KMS-11 (cell line): ENCODE results near the gene CUL4A.

Experiments used
- H2AFZ ChIP-seq: fragments of 200-600 bp; sonication (generic); 2 replicates; pipeline ENCODE4 v1.6.1; 2016; ENCODE audit warnings: antibody characterized with exemption, mixed run types, low read depth
- H3K27ac ChIP-seq: fragments of 200-600 bp; sonication (generic); 2 replicates; pipeline ENCODE4 v1.6.1; 2016; ENCODE audit warnings: mild to moderate bottlenecking, mixed run types
- H3K27me3 ChIP-seq: fragments of 200-600 bp; sonication (generic); 2 replicates; pipeline ENCODE4 v1.6.1; 2017; ENCODE audit warnings: mild to moderate bottlenecking, low read depth, mixed run types, moderate library complexity; ENCODE audit not compliant: insufficient read depth
- H3K36me3 ChIP-seq: fragments of 200-600 bp; sonication (generic); 2 replicates; pipeline ENCODE4 v1.6.1; 2017; ENCODE audit warnings: mild to moderate bottlenecking, mixed run types; ENCODE audit not compliant: insufficient read depth
- H3K4me1 ChIP-seq: fragments of 200-600 bp; sonication (generic); 2 replicates; pipeline ENCODE4 v1.6.1; 2016; ENCODE audit warnings: mild to moderate bottlenecking, low read depth, mixed run types; ENCODE audit not compliant: poor library complexity, severe bottlenecking
- H3K4me2 ChIP-seq: fragments of 200-600 bp; sonication (generic); 2 replicates; pipeline ENCODE4 v1.7.0; 2016; ENCODE audit warnings: mild to moderate bottlenecking, mixed run types
- H3K4me3 ChIP-seq: fragments of 200-600 bp; sonication (generic); IDR thresholded peaks from 2 replicates; pipeline ENCODE4 v1.6.1; 2017; ENCODE audit warnings: low read depth, low read length, mixed read lengths; ENCODE audit not compliant: insufficient read depth
- H3K79me2 ChIP-seq: fragments of 200-600 bp; sonication (generic); 2 replicates; pipeline ENCODE4 v1.6.1; 2016; ENCODE audit warnings: low read depth, mixed run types; ENCODE audit not compliant: insufficient read depth
- H3K9ac ChIP-seq: fragments of 200-600 bp; sonication (generic); 2 replicates; pipeline ENCODE4 v1.6.1; 2016; ENCODE audit warnings: mild to moderate bottlenecking, mixed run types
- H4K20me1 ChIP-seq: fragments of 200-600 bp; sonication (generic); 2 replicates; pipeline ENCODE4 v1.6.1; 2016; ENCODE audit warnings: mild to moderate bottlenecking, mixed run types; ENCODE audit not compliant: insufficient read depth
- CTCF ChIP-seq: fragments of 200-600 bp; sonication (generic); conservative IDR thresholded peaks from 2 replicates; pipeline ENCODE4 v1.6.1; 2017; ENCODE audit warnings: low read depth, mild to moderate bottlenecking, antibody characterized with exemption, low read length, moderate library complexity, mixed read lengths

CUL4A gene

DNA sequence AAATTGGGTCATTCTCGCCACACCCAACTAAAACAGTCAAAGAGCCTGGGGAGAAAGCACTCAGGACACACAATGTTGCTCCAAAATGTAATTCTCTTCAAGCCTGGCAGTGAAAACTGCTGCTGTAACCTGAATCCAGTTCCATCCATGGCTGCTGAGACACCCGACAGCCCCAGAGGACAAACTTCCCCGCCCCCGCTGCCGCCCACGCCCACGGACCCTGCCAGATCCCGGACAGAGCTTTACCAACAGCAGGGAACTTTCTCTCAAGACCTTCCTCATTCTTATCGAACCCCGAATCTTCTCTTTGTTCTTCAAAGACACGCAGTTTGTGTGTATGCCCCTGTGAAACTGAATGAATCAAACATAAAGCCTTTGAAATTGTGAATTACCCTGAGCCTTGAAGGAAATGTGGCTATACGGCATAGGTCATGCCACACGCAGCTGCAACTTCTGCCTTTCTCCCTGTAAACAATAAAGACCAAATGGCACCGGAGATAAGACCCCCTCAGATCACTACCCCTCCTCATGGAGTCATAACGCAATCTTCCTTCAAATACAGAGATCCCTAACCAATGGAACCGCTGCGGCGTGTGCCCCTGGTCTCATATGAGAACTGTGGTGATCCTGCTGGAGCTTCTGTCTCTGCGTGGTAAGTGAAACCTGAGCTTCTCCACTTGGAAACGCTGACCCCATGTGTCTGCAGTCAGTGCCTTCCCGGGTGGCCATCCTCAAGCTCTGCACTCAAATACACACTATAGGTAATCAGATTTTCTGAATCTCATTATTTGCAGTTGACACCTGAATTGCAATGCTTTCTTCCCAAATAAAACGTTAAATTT, 82.8 kb downstream of the CUL4A start:
- H3K27me3 ChIP-seq: peaks cover 3% of the 10 kb centered on the region; the same call in 1 of the 2 replicates
- no peaks in the 10 kb centered on the region for H3K4me1 ChIP-seq
- no peak overlapping the region for H2AFZ ChIP-seq
- H3K79me2 ChIP-seq: no peaks in the 10 kb centered on the region
- H3K4me3 ChIP-seq: no peak overlapping the region
- H3K4me2 ChIP-seq: no peak overlapping the region
- TF ChIP-seq CTCF: no peak
- H3K36me3 ChIP-seq: no peaks in the 10 kb centered on the region
- no peak overlapping the region for H3K9ac ChIP-seq
- H4K20me1 ChIP-seq: no peaks in the 10 kb centered on the region
- H3K27ac ChIP-seq: no peak overlapping the region

DNA sequence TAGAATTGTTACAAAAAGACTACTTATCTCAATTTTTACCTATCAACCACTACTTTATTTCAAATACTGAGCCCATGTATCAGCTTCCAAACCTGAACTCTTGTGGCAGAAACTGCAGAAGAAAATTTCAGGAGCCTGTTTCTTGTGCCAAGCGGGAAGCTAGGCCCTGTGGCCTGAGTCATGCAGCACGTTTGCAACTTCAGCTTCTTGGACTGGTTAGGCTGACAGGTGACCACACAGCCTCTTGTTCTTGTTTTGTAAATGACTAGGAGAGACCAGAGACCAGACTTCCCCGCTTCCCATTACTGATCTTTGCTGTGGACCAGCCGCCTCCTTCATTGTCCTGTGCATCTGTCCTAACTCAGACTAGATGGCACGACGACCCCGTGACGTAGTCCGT, 84.3 kb downstream of the CUL4A start:
- H3K4me1 ChIP-seq: no peaks in the 10 kb centered on the region
- H2AFZ ChIP-seq: no peak overlapping the region
- no peaks in the 10 kb centered on the region for H4K20me1 ChIP-seq
- peaks cover 12% of the 10 kb centered on the region for H3K79me2 ChIP-seq
- H3K27ac ChIP-seq: no peak overlapping the region
- TF ChIP-seq CTCF: no peak
- H3K9ac ChIP-seq: no peak overlapping the region
- H3K27me3 ChIP-seq: peaks cover 3% of the 10 kb centered on the region; the same call in 1 of the 2 replicates
- no peaks in the 10 kb centered on the region for H3K36me3 ChIP-seq
- H3K4me2 ChIP-seq: no peak overlapping the region
- H3K4me3 ChIP-seq: no peak overlapping the region

DNA sequence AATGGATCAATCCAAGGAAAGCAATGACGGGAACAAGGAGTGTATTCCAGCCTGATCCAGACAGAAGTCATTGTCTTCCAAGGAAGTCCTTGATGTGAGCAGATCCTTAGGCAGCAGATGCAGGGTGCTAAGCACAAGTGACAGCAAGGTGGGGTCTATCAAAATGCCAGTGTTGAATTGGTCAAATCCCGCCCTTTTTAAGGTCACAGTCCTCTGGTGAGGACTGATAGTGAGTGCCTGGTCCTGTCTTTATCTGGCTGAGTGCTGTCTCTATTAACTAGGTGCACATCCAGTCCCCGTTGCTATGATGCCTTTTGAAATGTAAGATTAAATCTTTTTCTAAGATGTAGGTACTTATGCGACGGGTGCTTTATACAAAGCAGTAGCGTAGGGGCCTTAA, 86.4 kb downstream of the CUL4A start:
- Histone ChIP-seq H2AFZ (no peak overlapping the region), H3K9ac (no peak overlapping the region), H3K4me1 (no peaks in the 10 kb centered on the region), H3K27ac (no peak overlapping the region), H3K27me3 (peaks cover 2% of the 10 kb centered on the region; the same call in 1 of the 2 replicates), H3K79me2 (peaks cover 28% of the 10 kb centered on the region), H4K20me1 (no peaks in the 10 kb centered on the region), H3K36me3 (no peaks in the 10 kb centered on the region), H3K4me3 (no peak overlapping the region), H3K4me2 (no peak overlapping the region)
- TF ChIP-seq CTCF: no peak

DNA sequence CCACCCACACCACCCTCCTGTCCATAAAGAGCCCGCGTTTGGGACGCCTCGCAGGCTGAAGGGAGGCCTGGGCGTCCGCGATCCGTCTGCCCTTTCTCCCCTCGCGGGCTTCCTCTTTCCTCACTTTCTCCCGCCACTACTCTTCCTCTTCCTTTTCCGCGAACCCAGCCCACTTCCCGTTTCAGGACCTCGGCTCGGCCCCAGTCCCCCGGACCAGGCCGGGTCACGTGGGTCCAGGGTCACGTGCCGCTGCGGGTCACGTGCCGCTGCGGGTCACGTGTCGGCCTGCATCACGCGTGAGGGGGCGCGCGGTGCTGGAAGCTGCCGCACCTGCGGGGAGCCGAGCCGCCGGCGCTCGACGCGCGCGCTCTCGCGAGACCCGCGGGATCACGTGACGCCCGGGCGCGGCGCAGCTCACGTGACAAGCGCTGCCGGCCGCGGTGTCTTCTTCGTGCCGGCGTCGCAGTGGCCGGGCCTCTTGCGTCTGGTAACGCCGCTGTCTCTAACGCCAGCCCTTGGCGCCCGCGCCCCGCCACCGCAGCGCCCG, 87.5 kb downstream of the CUL4A start, which contains the start of gene LAMP1:
Gene LAMP1, plus strand, starts transcription at position 417 of the 547 bp plus-strand sequence. CDS start 196 bp downstream, outside the sequence.
- no peaks in the 10 kb centered on the region for H3K36me3 ChIP-seq
- H3K27me3 ChIP-seq: no peaks in the 10 kb centered on the region; the same call in 1 of the 2 replicates
- peaks cover 32% of the 10 kb centered on the region for H3K79me2 ChIP-seq
- H2AFZ ChIP-seq: peak within 1 kb of the TSS; percentile 87
- TF ChIP-seq CTCF: no peak
- peak within 1 kb of the TSS; percentile 60 for H3K4me2 ChIP-seq
- no peaks in the 10 kb centered on the region for H4K20me1 ChIP-seq
- no peaks in the 10 kb centered on the region for H3K4me1 ChIP-seq
- H3K4me3 ChIP-seq: no peak within 1 kb of the TSS
- peak within 1 kb of the TSS; percentile 66; the same call in 1 of the 2 replicates for H3K9ac ChIP-seq
- peak within 1 kb of the TSS; percentile 55; the same call in 1 of the 2 replicates for H3K27ac ChIP-seq
